GM10248 (cell line): Measurements from ENCODE around the gene ARMH3.

Experiments
- CTCF ChIA-PET: fragments of 300-600 bp; sonication (Branson Sonifier 250); formaldehyde crosslinking; extraction: SDS; loops from one replicate; lab custom pipeline; 2021; ENCODE audit warnings: antibody characterized with exemption; lab: Yijun Ruan, JAX
- POLR2A ChIA-PET: fragments of 350-650 bp; sonication (Branson Sonifier 250); formaldehyde crosslinking; extraction: SDS; loops from one replicate; lab custom pipeline; 2020; ENCODE audit warnings: antibody characterized with exemption; lab: Yijun Ruan, JAX
- DNase-seq: peaks from one replicate; pipeline ENCODE4 v3.0.0; 2012; ENCODE audit errors: extremely low spot score
- CTCF ChIP-seq: IDR thresholded peaks from 2 replicates; pipeline ENCODE4 v1.5.1; 2012; ENCODE audit warnings: mild to moderate bottlenecking, low read depth; ENCODE audit errors: extremely low read depth, missing control alignments, control extremely low read depth

The ARMH3 gene

GRCh38 chr10:101940916-101941315, 115.1 kb downstream of the ARMH3 start:
- no peak for DNase-seq
- CTCF ChIA-PET, result interaction anchor here (0.9 to 3.4 kb wide), 13 partner anchors 10 to 100 kb away, joined by 3 to 14 read pairs (median 4); no protein-coding TSS in a partner anchor
- TF ChIP-seq CTCF, result no peak
- POLR2A ChIA-PET, result no interaction called here

DNA sequence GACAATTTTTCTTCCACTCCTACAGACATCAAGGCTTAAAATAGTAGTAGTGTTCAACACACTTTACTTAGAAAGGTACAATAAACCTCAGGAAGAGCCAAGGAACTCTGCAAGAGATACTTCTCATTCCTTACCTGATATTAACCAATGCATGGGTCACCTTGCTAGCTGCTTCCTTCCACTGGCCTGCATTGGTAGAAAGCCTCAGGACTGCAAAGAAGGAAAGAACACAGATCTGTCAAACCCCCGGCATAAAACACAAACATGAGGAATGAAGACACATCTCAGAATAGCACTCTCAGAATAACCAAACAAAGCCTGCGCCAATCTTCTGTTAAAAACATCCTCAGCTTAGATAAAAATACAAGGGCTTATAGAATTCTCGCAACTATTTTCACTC, 116.2 kb downstream of the ARMH3 start:
- DNase-seq, result no peak
- ChIA-PET CTCF (interaction anchor here (0.9 to 3.4 kb wide), 7 partner anchors 9 to 133 kb away, joined by 3 to 14 read pairs (median 3); no protein-coding TSS in a partner anchor), POLR2A (no interaction called here)
- TF ChIP-seq CTCF, result no peak

- POLR2A ChIA-PET, result no interaction called here
Observed at GRCh38 chr10:101939008-101939648, 116.8 kb downstream of the ARMH3 start.

DNA sequence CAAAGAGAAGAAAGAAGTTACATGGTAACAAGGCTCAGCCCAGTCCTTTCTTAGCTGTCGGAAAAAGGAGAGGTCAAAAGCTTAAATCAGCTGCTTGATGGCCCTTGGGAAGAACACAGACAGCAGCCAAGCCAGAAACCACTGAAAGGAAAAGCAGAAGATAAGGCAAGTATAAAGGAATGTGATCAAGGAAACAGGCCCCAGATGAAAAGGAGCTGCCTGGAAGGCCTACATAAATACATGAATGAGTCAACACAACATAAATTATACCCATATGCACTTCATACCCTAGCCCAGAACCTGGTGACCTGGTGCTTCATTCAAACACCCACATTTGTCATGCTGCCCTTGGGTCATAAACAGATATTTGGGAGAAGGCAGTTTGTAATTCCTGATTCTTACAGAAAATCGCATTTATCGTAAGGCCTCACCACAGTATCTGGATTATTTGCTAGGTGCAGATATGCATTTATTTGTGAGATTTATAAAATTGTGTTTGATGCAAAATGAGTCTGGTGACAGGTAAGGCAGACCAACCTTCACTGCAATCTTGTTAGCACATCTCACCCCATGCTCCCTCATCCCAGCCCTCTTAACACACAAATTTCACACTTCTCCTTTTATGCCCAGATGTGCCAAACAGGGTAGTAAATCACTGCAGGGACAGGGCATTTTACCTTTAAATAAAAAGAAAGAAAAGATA, 117.5 kb downstream of the ARMH3 start:
- ChIA-PET POLR2A (no interaction called here), CTCF (interaction anchor here (1.1 to 2.5 kb wide), 8 partner anchors 9 to 72 kb away, joined by 3 to 6 read pairs (median 4); no protein-coding TSS in a partner anchor)
- no peak for TF ChIP-seq CTCF
- DNase-seq, result no peak

More at GRCh38 chr10:101939008-101939648, 116.8 kb downstream of the ARMH3 start:
- no peak for DNase-seq
- no peak for TF ChIP-seq CTCF
- CTCF ChIA-PET, result interaction anchor here (0.9 to 3.4 kb wide), 11 partner anchors 9 to 134 kb away, joined by 3 to 14 read pairs (median 3); no protein-coding TSS in a partner anchor

DNA sequence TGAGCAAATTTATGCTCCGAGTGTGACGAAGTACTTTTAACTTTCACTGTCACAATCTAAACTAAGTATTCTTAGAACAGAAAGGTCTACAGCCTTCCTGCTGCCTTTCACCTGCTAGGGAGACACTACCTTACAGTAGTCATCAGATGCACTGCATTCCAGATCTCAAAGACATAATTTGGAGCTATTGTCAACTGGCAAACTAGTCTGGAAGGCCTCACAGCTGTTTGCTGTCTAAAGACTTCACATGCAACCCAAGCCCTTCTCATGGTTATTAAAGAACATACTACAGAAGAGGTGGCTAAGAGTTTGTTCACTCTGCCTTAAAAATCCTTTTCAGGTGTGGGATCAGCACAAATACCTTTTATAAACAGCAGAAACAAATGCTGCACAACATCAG, 120.5 kb downstream of the ARMH3 start:
- CTCF ChIA-PET, result interaction anchor here (0.8 to 2.5 kb wide), 5 partner anchors 12 to 95 kb away, joined by 3 to 6 read pairs (median 5); no protein-coding TSS in a partner anchor
- POLR2A ChIA-PET, result no interaction called here
- DNase-seq, result no peak
- TF ChIP-seq CTCF, result no peak

DNA sequence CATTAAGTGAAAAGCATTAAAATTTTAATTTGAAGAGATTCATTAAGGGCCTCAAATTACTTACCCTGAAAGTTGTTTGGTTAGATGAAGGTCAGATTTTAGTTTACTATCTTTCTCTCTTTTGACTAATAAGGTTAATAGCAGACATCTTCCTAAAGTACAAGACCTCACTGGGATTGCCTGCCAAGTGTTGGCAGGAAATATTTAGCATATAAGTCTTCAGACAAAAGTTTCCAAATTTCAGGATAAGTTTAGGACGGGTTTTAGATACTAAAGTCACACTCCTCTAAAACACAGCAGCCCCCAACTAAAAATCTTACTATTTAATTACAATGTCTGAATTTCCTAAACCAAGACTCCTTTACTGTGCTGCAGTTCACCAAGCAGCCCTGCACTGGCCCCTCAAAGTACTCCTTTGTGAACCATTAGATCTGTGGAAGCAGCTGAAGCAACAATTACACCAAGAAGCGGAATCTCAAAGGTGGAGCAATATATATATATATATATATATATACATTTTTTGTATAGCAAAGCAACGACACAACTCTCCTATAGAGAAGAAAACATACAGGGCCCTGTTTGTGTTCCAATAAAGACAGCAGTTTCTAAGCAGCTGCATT, 121.2 kb downstream of the ARMH3 start:
- CTCF ChIA-PET, result interaction anchor here (0.8 to 2.5 kb wide), 5 partner anchors 28 to 94 kb away, joined by 3 to 6 read pairs (median 3); no protein-coding TSS in a partner anchor
- POLR2A ChIA-PET, result no interaction called here
- no peak for TF ChIP-seq CTCF
- no peak for DNase-seq
